Stomach (tissue), 4 donors: ENCODE results near the gene ROCK1.

Source experiments
- POLR2A ChIP-seq, 4 donors: fragments of 450-650 bp; IDR thresholded peaks; one replicate each; pipeline ENCODE4 v1.6.1; 2016; ENCODE audit warnings: antibody characterized with exemption in 4 of 4, control low read depth in 2 of 4, mild to moderate bottlenecking in 1 of 4, moderate library complexity in 1 of 4
- POLR2AphosphoS5 ChIP-seq, 3 donors: sonication (generic); formaldehyde crosslinking; IDR thresholded peaks; one replicate each; pipeline ENCODE4 v1.6.1; 2016; ENCODE audit warnings: antibody characterized with exemption in 3 of 3
- TF ChIP-seq, protein P1 (sequence below), 7 experiments: fragments of 450-650 bp in 4 of 7; fragments of 200-600 bp in 3 of 7; sonication (generic) in 3 of 7; IDR thresholded peaks; one replicate each; pipeline ENCODE4 v1.5.1; 2016 to 2019; ENCODE audit warnings: antibody characterized with exemption in 7 of 7, control low read depth in 2 of 7, mild to moderate bottlenecking in 1 of 7

DNA sequence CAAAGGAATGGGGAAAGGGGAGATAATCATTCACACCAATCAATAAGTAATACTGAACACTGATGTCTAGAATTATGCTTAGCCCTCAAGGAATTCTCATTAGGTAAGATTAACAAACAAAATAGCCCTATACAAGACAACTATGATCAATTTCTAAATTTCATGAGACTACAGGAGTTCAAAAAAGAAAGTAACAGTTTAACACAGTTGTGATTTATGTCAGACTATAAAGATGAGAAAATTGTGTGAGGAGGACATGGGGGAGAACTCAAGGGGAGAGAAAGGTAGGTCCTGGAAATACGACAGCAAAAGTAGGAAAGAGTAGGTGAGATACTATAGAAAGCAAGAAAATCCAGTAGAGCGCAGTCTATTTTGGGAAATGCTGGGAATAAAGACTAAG lies 14.9 kb downstream of the ROCK1 start:
- TF ChIP-seq, protein P1, sequence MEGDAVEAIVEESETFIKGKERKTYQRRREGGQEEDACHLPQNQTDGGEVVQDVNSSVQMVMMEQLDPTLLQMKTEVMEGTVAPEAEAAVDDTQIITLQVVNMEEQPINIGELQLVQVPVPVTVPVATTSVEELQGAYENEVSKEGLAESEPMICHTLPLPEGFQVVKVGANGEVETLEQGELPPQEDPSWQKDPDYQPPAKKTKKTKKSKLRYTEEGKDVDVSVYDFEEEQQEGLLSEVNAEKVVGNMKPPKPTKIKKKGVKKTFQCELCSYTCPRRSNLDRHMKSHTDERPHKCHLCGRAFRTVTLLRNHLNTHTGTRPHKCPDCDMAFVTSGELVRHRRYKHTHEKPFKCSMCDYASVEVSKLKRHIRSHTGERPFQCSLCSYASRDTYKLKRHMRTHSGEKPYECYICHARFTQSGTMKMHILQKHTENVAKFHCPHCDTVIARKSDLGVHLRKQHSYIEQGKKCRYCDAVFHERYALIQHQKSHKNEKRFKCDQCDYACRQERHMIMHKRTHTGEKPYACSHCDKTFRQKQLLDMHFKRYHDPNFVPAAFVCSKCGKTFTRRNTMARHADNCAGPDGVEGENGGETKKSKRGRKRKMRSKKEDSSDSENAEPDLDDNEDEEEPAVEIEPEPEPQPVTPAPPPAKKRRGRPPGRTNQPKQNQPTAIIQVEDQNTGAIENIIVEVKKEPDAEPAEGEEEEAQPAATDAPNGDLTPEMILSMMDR (IDR thresholded peaks at IDR 0.05), result no peak
- TF ChIP-seq POLR2AphosphoS5 (IDR thresholded peaks at IDR 0.05) (no peak), POLR2A (IDR thresholded peaks at IDR 0.05) (no peak)
